ENCODE data around the gene HYAL3. TPM values are rescaled to one million over a fixed set of nuclear protein-coding genes. Genes with fewer than 3 reads are reported as not detected.
"Not testable (repeated sequence)": the region's sequence is repeated elsewhere in the genome, so short reads cannot be mapped to it uniquely, and the experiment has no call there.

HYAL3 gene
- total and polyA plus RNA-seq, 11 donors, result 1.0 to 3.2 (median 1.6) TPM

DNA sequence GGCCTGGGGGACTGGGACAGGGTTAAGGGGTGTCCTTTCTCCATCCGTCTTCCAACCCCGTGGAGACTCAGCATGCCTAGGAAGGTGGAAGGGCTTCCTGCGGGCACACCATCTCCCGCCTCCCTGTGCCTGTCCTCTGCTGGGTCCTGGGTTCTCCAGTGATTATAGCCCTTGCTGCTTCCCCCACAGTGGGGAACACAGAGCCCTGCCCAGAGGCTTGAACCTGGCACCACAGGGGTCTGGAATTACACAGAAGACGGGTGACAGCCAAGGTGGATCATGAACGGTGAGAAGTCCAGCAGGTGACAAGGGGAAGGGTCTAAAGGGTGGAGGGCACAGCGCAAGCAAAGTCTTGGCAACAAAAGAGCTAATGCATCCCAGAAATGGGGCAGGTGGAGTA, 36.4 kb downstream of the HYAL3 start:
- intact Hi-C loops (cut with DNase I), result loop anchor here in 1 of 10 donors (5.0 kb wide), 1 partner anchor 60 kb away; the partner anchor contains the start of gene HYAL2
- Histone ChIP-seq H3K4me1 (peaks cover 0 to 68% (median 55%) of the 10 kb centered on the region in 12 donors), H3K36me3 (peaks cover 0 to 20% (median 12%) of the 10 kb centered on the region in 9 donors), H3K27me3 (peaks cover 0 to 12% (median 0%) of the 10 kb centered on the region in 9 donors), H3K9me3 (peaks cover 0 to 3% (median 0%) of the 10 kb centered on the region in 12 donors), H3K27ac (peak overlapping the region in 3 of 12 donors; percentile 20 to 100 (median 100)), H3K4me3 (no peak overlapping the region)
- TF ChIP-seq POLR2A (IDR thresholded peaks at IDR 0.05), result no peak
- TF ChIP-seq CTCF (IDR thresholded peaks at IDR 0.05), result no peak
- DNase-seq, result no peak
- ATAC-seq, result no peak
- 82 to 90% (median 88%) methylated on average over 7 of the region's 7 CpGs for WGBS, 4 donors

DNA sequence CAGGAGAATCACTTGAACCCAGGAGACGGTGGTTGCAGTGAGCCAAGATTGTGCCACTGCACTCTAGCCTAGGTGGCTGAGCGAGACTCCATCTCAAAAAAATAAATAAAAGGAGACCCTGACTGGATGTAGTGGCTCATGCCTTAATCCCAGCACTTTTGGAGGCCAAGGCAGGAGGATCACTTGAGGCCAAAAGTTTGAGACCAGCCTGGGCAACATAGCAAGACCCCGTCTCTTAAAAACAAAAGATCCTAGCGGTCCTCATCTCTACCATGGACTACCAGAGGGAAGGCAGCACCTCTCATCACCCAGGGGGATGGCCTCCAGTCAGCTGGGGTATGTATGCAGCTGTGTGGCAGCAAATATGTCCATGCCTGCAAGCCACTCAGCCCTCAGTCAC, 37.0 kb downstream of the HYAL3 start:
- peaks cover 0 to 66% (median 52%) of the 10 kb centered on the region in 12 donors for H3K4me1 ChIP-seq
- not testable (repeated sequence) for H3K4me3 ChIP-seq, H3K9me3 ChIP-seq, H3K27me3 ChIP-seq, ATAC-seq, DNase-seq
- peak overlapping the region in 6 of 12 donors; percentile 99 to 100 (median 100) for H3K27ac ChIP-seq
- intact Hi-C loops (cut with DNase I), result loop anchor here in 1 of 10 donors (5.0 kb wide), 1 partner anchor 60 kb away; the partner anchor contains the start of gene HYAL2
- 97 to 99% (median 98%) methylated on average over 4 of the region's 4 CpGs for WGBS, 4 donors
- H3K36me3 ChIP-seq, result peaks cover 0 to 26% (median 18%) of the 10 kb centered on the region in 9 donors

DNA sequence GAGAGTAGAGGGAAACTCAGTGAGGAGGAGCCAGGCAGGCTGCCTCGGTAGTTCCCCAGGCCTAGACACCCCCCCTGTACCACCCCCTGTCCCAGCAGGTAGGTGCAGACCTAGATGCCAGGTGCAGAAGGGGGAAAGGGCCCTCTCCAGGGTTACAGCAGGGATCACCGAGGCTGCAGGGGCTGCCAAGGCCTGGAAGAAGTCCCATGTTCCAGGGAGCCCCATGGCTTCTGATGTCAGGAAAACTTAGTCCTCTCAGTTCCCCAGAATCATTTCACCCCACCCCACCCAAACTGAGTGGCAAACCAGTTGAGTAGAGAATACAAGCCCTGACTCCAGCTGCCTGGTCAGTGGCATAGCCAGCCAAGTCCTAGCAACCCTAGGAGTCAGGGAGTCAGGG, 37.7 kb downstream of the HYAL3 start:
- 39 to 57% (median 48%) methylated on average over 2 of the region's 2 CpGs for WGBS, 4 donors
- H3K36me3 ChIP-seq, result peaks cover 0 to 33% (median 25%) of the 10 kb centered on the region in 9 donors
- peak in 2 of 5 donors; percentile 7 to 23 for DNase-seq
- no peaks in the 10 kb centered on the region for H3K27me3 ChIP-seq
- H3K27ac ChIP-seq, result peak overlapping the region; percentile 88 to 100 (median 100)
- H3K4me1 ChIP-seq, result peaks cover 0 to 66% (median 47%) of the 10 kb centered on the region in 12 donors
- ATAC-seq, result no peak
- peak overlapping the region in 4 of 12 donors; percentile 73 to 77 (median 76) for H3K4me3 ChIP-seq
- H3K9me3 ChIP-seq, result peaks cover 0 to 6% (median 0%) of the 10 kb centered on the region in 12 donors
- no peak for TF ChIP-seq CTCF (IDR thresholded peaks at IDR 0.05)
- no peak for TF ChIP-seq POLR2A (IDR thresholded peaks at IDR 0.05)
- intact Hi-C loops (cut with DNase I), result loop anchor here in 1 of 10 donors (5.0 kb wide), 1 partner anchor 61 kb away; the partner anchor contains the start of gene HYAL2

GRCh38 chr3:50260942-50261441, 38.2 kb downstream of the HYAL3 start:
- Histone ChIP-seq H3K36me3 (peaks cover 0 to 38% (median 30%) of the 10 kb centered on the region in 9 donors), H3K27ac (peak overlapping the region; percentile 88 to 100 (median 100)), H3K9me3 (peaks cover 0 to 6% (median 0%) of the 10 kb centered on the region in 12 donors), H3K4me1 (peaks cover 0 to 65% (median 46%) of the 10 kb centered on the region in 12 donors), H3K27me3 (no peaks in the 10 kb centered on the region), H3K4me3 (peak overlapping the region in 11 of 12 donors; percentile 56 to 79 (median 73))
- intact Hi-C loops (cut with DNase I), result loop anchor here in 2 of 10 donors (1.0 to 5.0 kb wide), 2 partner anchors 12 to 61 kb away; partner anchors contain the start of gene HYAL2 (in 1 of the 2)
- 44 to 59% (median 54%) methylated on average over 4 to 5 of the region's 5 CpGs for WGBS, 4 donors
- DNase-seq, result peak in 2 of 5 donors; percentile 14 to 37
- no peak for ATAC-seq
- TF ChIP-seq POLR2A (IDR thresholded peaks at IDR 0.05), result no peak
- TF ChIP-seq CTCF (IDR thresholded peaks at IDR 0.05), result no peak
